Measurements from ENCODE around the gene ATP2A1.
A peak's percentile ranks its signal among the peaks of the same experiment; 100 is the strongest.

Gene ATP2A1

GRCh38 chr16:28843766-28844165 lies 34.5 kb upstream of the ATP2A1 start:
- H3K4me3 ChIP-seq (ENCODE audit: control insufficient read depth, low read depth, low read length) = no peak overlapping the region
- no peak for DNase-seq (ENCODE audit: low read depth)
- TF ChIP-seq CTCF (conservative IDR thresholded peaks at IDR 0.05; ENCODE audit: control insufficient read depth, insufficient read depth, low read depth, low read length) = no peak

GRCh38 chr16:28844226-28844885 lies 33.9 kb upstream of the ATP2A1 start:
- no peak for TF ChIP-seq CTCF (conservative IDR thresholded peaks at IDR 0.05; ENCODE audit: control insufficient read depth, insufficient read depth, low read depth, low read length)
- DNase-seq (ENCODE audit: low read depth) = no peak
- H3K4me3 ChIP-seq (ENCODE audit: control insufficient read depth, low read depth, low read length) = no peak overlapping the region

- peak overlapping the region; percentile 97 for H3K4me3 ChIP-seq (ENCODE audit: control insufficient read depth, low read depth, low read length)
- peak; percentile 45 for DNase-seq (ENCODE audit: low read depth)
- no peak for TF ChIP-seq CTCF (conservative IDR thresholded peaks at IDR 0.05; ENCODE audit: control insufficient read depth, insufficient read depth, low read depth, low read length)
Measured at GRCh38 chr16:28845293-28845692, 33.0 kb upstream of the ATP2A1 start.

- H3K4me3 ChIP-seq (ENCODE audit: control insufficient read depth, low read depth, low read length) = peak overlapping the region; percentile 97
- DNase-seq (ENCODE audit: low read depth) = no peak
- no peak for TF ChIP-seq CTCF (conservative IDR thresholded peaks at IDR 0.05; ENCODE audit: control insufficient read depth, insufficient read depth, low read depth, low read length)
Measured at GRCh38 chr16:28845761-28846079, 32.6 kb upstream of the ATP2A1 start.

- peak; percentile 55 for TF ChIP-seq CTCF (conservative IDR thresholded peaks at IDR 0.05; ENCODE audit: control insufficient read depth, insufficient read depth, low read depth, low read length)
- DNase-seq (ENCODE audit: low read depth) = peak; percentile 98
- H3K4me3 ChIP-seq (ENCODE audit: control insufficient read depth, low read depth, low read length) = peak within 1 kb of the TSS; percentile 97
Measured at GRCh38 chr16:28846080-28846932, 32.0 kb upstream of the ATP2A1 start, which contains the start of gene TUFM. Gene TUFM (minus strand): TSS chr16:28846348. CDS start chr16:28846269, 79 bp downstream.

GRCh38 chr16:28846933-28847273 lies 31.4 kb upstream of the ATP2A1 start:
- no peak for TF ChIP-seq CTCF (conservative IDR thresholded peaks at IDR 0.05; ENCODE audit: control insufficient read depth, insufficient read depth, low read depth, low read length)
- peak overlapping the region; percentile 97 for H3K4me3 ChIP-seq (ENCODE audit: control insufficient read depth, low read depth, low read length)
- no peak for DNase-seq (ENCODE audit: low read depth)

All from fibroblast of mammary gland (primary cell).